Stomach (tissue), 4 donors: ENCODE measurements around the gene PRND.

Source experiments
- CTCF ChIP-seq, 7 experiments: fragments of 450-650 bp in 4 of 7; fragments of 200-600 bp in 3 of 7; sonication (generic) in 3 of 7; IDR thresholded peaks; one replicate each; pipeline ENCODE4 v1.5.1; 2016 to 2019; ENCODE audit warnings: antibody characterized with exemption in 7 of 7, control low read depth in 2 of 7, mild to moderate bottlenecking in 1 of 7
- EP300 ChIP-seq: sonication (generic); formaldehyde crosslinking; IDR thresholded peaks from one replicate; pipeline ENCODE4 v1.6.1; 2017; ENCODE audit warnings: antibody characterized with exemption
- POLR2A ChIP-seq, 4 donors: fragments of 450-650 bp; IDR thresholded peaks; one replicate each; pipeline ENCODE4 v1.6.1; 2016; ENCODE audit warnings: antibody characterized with exemption in 4 of 4, control low read depth in 2 of 4, mild to moderate bottlenecking in 1 of 4, moderate library complexity in 1 of 4
- POLR2AphosphoS5 ChIP-seq, 3 donors: sonication (generic); formaldehyde crosslinking; IDR thresholded peaks; one replicate each; pipeline ENCODE4 v1.6.1; 2016; ENCODE audit warnings: antibody characterized with exemption in 3 of 3

GRCh38 chr20:4767084-4767483, 45.4 kb downstream of the PRND start:
- TF ChIP-seq POLR2A (IDR thresholded peaks at IDR 0.05) (no peak), CTCF (IDR thresholded peaks at IDR 0.05) (no peak), POLR2AphosphoS5 (IDR thresholded peaks at IDR 0.05) (no peak), EP300 (no peak)
